A673 (cell line): ENCODE results near the gene CCDC134.

ENCODE experiments used
- CTCF ChIP-seq: fragments of 300-800, 200-600 bp; sonication (generic); conservative IDR thresholded peaks from 2 replicates; pipeline ENCODE4 v1.5.1; 2017; ENCODE audit warnings: low read depth, mild to moderate bottlenecking, antibody characterized with exemption, low read length, moderate library complexity, mixed read lengths
- EZH2 ChIP-seq: fragments of 200-600 bp; sonication (generic); IDR thresholded peaks from 2 replicates; pipeline ENCODE4 v1.6.1; 2017; ENCODE audit warnings: borderline replicate concordance, low read depth, mild to moderate bottlenecking, mixed read lengths, antibody characterized with exemption, low read length; ENCODE audit not compliant: poor library complexity, severe bottlenecking

- TF ChIP-seq CTCF (no peak), EZH2 (no peak)
Measured at GRCh38 chr22:41777749-41778425, 22.6 kb upstream of the CCDC134 start.
